Right cardiac atrium (tissue), 5 donors: Measurements from ENCODE around the gene NBEA. TPM values are rescaled to one million over a fixed set of nuclear protein-coding genes. Genes with fewer than 3 reads are reported as not detected.
A peak's percentile ranks its signal among the peaks of the same experiment; 100 is the strongest.

ENCODE experiments used
- ATAC-seq, 2 donors: fragments of 200-7000 bp; cut with Tn5 transposase; one replicate each; pipeline versions ENCODE4 v1.8.0 to v1.9.1; 2020; ENCODE audit warnings: moderate library complexity in 2 of 2, mild to moderate bottlenecking in 1 of 2
- DNase-seq, 3 donors: peaks; one replicate each; pipeline ENCODE4 v3.0.0-alpha.2; 2020
- H3K27ac ChIP-seq: one replicate; pipeline ENCODE4 v1.5.1; 2013; ENCODE audit warnings: mild to moderate bottlenecking, low read length, control low read depth, moderate library complexity
- H3K27me3 ChIP-seq: one replicate; pipeline ENCODE4 v1.6.1; 2013; ENCODE audit not compliant: control insufficient read depth, insufficient read depth
- H3K4me1 ChIP-seq: one replicate; pipeline ENCODE4 v1.6.1; 2013; ENCODE audit warnings: low read length; ENCODE audit not compliant: control insufficient read depth, insufficient read depth
- H3K4me3 ChIP-seq: one replicate; pipeline ENCODE4 v1.5.1; 2013; ENCODE audit warnings: low read length, control low read depth
- H3K9me3 ChIP-seq: one replicate; pipeline ENCODE4 v1.6.1; 2013; ENCODE audit warnings: low read length; ENCODE audit not compliant: control insufficient read depth
- WGBS: extraction: QIAGEN DNeasy Blood & Tissue Kit; methylation state at CpG from one replicate; pipeline ENCODE4 v1.1.7; 2013; 5-methylcytosine and 5-hydroxymethylcytosine counted together
- intact Hi-C, 4 donors: fragments of 100-400 bp; cut with DNase I; formaldehyde crosslinking; loops; one replicate each; pipeline versions ENCODE4 v1.11.0 to v1.14.0; 2022 to 2023
- polyA plus RNA-seq: library from polyadenylated mRNA; stranded (reverse); fragments of 200-250 nt; gene quantifications from one replicate; pipeline ENCODE4 v1.2.3, GENCODE V29; 2013
- total RNA-seq, 4 donors: library from RNA; stranded (reverse); fragmentation: NEBNext Ultra II Directional; extraction: Animal tissue kit (Norgen Biotek cat#: 25700); gene quantifications; one replicate each; pipeline ENCODE4 v1.2.1, GENCODE V29; 2021
- donor health status: healthy with polysubstance abuse.
- donor health status: DM: no; HTN: yes; CAD: no.
- donor health status: DM: no; HTN: no; CAD: no.
- donor health status: DM: no; HTN: yes; CAD: no; lungs with severe emphysema.
- donor health status: DM: yes; HTN: yes; CAD: no.

NBEA gene
- total and polyA plus RNA-seq, 5 donors = 8.1 to 20.7 (median 20.0) TPM

GRCh38 chr13:35596321-35597030 lies 654.4 kb downstream of the NBEA start:
- H3K4me3 ChIP-seq = no peak overlapping the region
- intact Hi-C loops = no loop called here

GRCh38 chr13:35597451-35597850 lies 655.4 kb downstream of the NBEA start:
- ATAC-seq (no peak), DNase-seq (no peak)
- H3K9me3 ChIP-seq = no peaks in the 10 kb centered on the region
- H3K4me3 ChIP-seq = no peak overlapping the region
- intact Hi-C loops = no loop called here
- H3K27ac ChIP-seq = no peak overlapping the region
- H3K4me1 ChIP-seq = peaks cover 6% of the 10 kb centered on the region
- WGBS = 95% methylated on average over 3 of the region's 3 CpGs
- H3K27me3 ChIP-seq = no peaks in the 10 kb centered on the region

More at GRCh38 chr13:35596321-35597030, 654.4 kb downstream of the NBEA start:
- H3K9me3 ChIP-seq = no peaks in the 10 kb centered on the region
- WGBS = 90% methylated on average over 5 of the region's 5 CpGs
- ATAC-seq = no peak
- H3K27ac ChIP-seq = no peak overlapping the region
- DNase-seq = no peak
- no peaks in the 10 kb centered on the region for H3K27me3 ChIP-seq
- peaks cover 6% of the 10 kb centered on the region for H3K4me1 ChIP-seq

GRCh38 chr13:35598233-35598632 lies 656.2 kb downstream of the NBEA start:
- H3K27ac ChIP-seq = peak overlapping the region; percentile 45
- no peak overlapping the region for H3K4me3 ChIP-seq
- peaks cover 6% of the 10 kb centered on the region for H3K4me1 ChIP-seq
- DNase-seq = peak in 1 of 3 donors; percentile 40
- ATAC-seq = peak; percentile 87 to 93
- H3K9me3 ChIP-seq = no peaks in the 10 kb centered on the region
- intact Hi-C loops = no loop called here
- WGBS = 36% methylated on average over 3 of the region's 3 CpGs
- H3K27me3 ChIP-seq = no peaks in the 10 kb centered on the region

- H3K27me3 ChIP-seq = no peaks in the 10 kb centered on the region
- no peak overlapping the region for H3K4me3 ChIP-seq
- H3K9me3 ChIP-seq = no peaks in the 10 kb centered on the region
- peak overlapping the region; percentile 56 for H3K27ac ChIP-seq
- H3K4me1 ChIP-seq = peaks cover 6% of the 10 kb centered on the region
- intact Hi-C loops = no loop called here
- DNase-seq = peak in 1 of 3 donors; percentile 53
- 62% methylated on average over 4 of the region's 4 CpGs for WGBS
- peak; percentile 53 to 69 for ATAC-seq
These were observed 656.8 kb downstream of the NBEA start for GRCh38 chr13:35598790-35599369.

- no peak overlapping the region for H3K4me3 ChIP-seq
- H3K27me3 ChIP-seq = no peaks in the 10 kb centered on the region
- intact Hi-C loops = no loop called here
- WGBS = 71% methylated on average over 2 of the region's 2 CpGs
- H3K27ac ChIP-seq = peak overlapping the region; percentile 56
- peaks cover 6% of the 10 kb centered on the region for H3K4me1 ChIP-seq
- DNase-seq (no peak), ATAC-seq (peak in 1 of 2 donors; percentile 30)
- H3K9me3 ChIP-seq = no peaks in the 10 kb centered on the region
These were observed 657.3 kb downstream of the NBEA start for GRCh38 chr13:35599384-35599783.

GRCh38 chr13:35600137-35600536 lies 658.1 kb downstream of the NBEA start:
- Histone ChIP-seq H3K4me3 (no peak overlapping the region), H3K27ac (no peak overlapping the region), H3K4me1 (peaks cover 6% of the 10 kb centered on the region), H3K27me3 (no peaks in the 10 kb centered on the region), H3K9me3 (no peaks in the 10 kb centered on the region)
- WGBS = 61% methylated on average over 3 of the region's 3 CpGs
- ATAC-seq = no peak
- intact Hi-C loops = no loop called here
- DNase-seq = no peak

- ATAC-seq (no peak), DNase-seq (no peak)
- Histone ChIP-seq H3K9me3 (no peaks in the 10 kb centered on the region), H3K4me1 (peaks cover 2% of the 10 kb centered on the region), H3K27ac (no peak overlapping the region), H3K27me3 (no peaks in the 10 kb centered on the region), H3K4me3 (no peak overlapping the region)
- intact Hi-C loops = no loop called here
- WGBS = 87% methylated on average over 9 of the region's 9 CpGs
These were observed 661.7 kb downstream of the NBEA start for GRCh38 chr13:35603593-35604285.

GRCh38 chr13:35614666-35615065 lies 672.6 kb downstream of the NBEA start:
- H3K27me3 ChIP-seq = no peaks in the 10 kb centered on the region
- no peak for ATAC-seq
- H3K9me3 ChIP-seq = no peaks in the 10 kb centered on the region
- no peak overlapping the region for H3K27ac ChIP-seq
- WGBS = 98% methylated on average over 2 of the region's 2 CpGs
- intact Hi-C loops = no loop called here
- DNase-seq = no peak
- no peaks in the 10 kb centered on the region for H3K4me1 ChIP-seq
- no peak overlapping the region for H3K4me3 ChIP-seq

- intact Hi-C loops = no loop called here
- Histone ChIP-seq H3K27ac (no peak overlapping the region), H3K4me1 (no peaks in the 10 kb centered on the region), H3K9me3 (no peaks in the 10 kb centered on the region), H3K27me3 (no peaks in the 10 kb centered on the region), H3K4me3 (no peak overlapping the region)
- ATAC-seq (no peak), DNase-seq (no peak)
- WGBS = 87% methylated on average over 6 of the region's 6 CpGs
These were observed 675.4 kb downstream of the NBEA start for GRCh38 chr13:35617420-35617819.

GRCh38 chr13:35618565-35619083 lies 676.6 kb downstream of the NBEA start:
- H3K27ac ChIP-seq = no peak overlapping the region
- no peak for DNase-seq
- no peaks in the 10 kb centered on the region for H3K4me1 ChIP-seq
- intact Hi-C loops = no loop called here
- H3K9me3 ChIP-seq = no peaks in the 10 kb centered on the region
- no peaks in the 10 kb centered on the region for H3K27me3 ChIP-seq
- 89% methylated on average over 5 of the region's 5 CpGs for WGBS
- no peak for ATAC-seq
- H3K4me3 ChIP-seq = no peak overlapping the region

GRCh38 chr13:35621989-35622388 lies 679.9 kb downstream of the NBEA start:
- no peak for ATAC-seq

More at GRCh38 chr13:35621989-35622388, 679.9 kb downstream of the NBEA start:
- no peak overlapping the region for H3K27ac ChIP-seq
- no peak overlapping the region for H3K4me3 ChIP-seq
- DNase-seq = no peak
- no peaks in the 10 kb centered on the region for H3K9me3 ChIP-seq
- H3K4me1 ChIP-seq = no peaks in the 10 kb centered on the region
- intact Hi-C loops = no loop called here
- H3K27me3 ChIP-seq = no peaks in the 10 kb centered on the region
